Epithelial cell of proximal tubule (primary cell): Measurements from ENCODE around the gene GPATCH2L. TPM values are rescaled to one million over a fixed set of nuclear protein-coding genes. Genes with fewer than 3 reads are reported as not detected.

ENCODE experiments used
- DNase-seq: peaks from one replicate; pipeline ENCODE4 v3.0.0-alpha.2; 2011; ENCODE audit warnings: low read depth
- H3K4me3 ChIP-seq: 2 replicates; pipeline ENCODE4 v1.5.1; 2011; ENCODE audit warnings: low read depth, mild to moderate bottlenecking, low read length
- total RNA-seq: library from RNA; depleted of rRNA; stranded (reverse); fragments of >200 nt; gene quantifications from 2 replicates; pipeline ENCODE4 v1.2.3, GENCODE V29; 2015
- TF ChIP-seq, protein P1 (sequence below): conservative IDR thresholded peaks from 2 replicates; pipeline ENCODE4 v1.5.1; 2012; ENCODE audit warnings: low read depth, mild to moderate bottlenecking, low read length

GPATCH2L gene
- 25.4 and 44.2 TPM in 2 replicates for total RNA-seq

DNA sequence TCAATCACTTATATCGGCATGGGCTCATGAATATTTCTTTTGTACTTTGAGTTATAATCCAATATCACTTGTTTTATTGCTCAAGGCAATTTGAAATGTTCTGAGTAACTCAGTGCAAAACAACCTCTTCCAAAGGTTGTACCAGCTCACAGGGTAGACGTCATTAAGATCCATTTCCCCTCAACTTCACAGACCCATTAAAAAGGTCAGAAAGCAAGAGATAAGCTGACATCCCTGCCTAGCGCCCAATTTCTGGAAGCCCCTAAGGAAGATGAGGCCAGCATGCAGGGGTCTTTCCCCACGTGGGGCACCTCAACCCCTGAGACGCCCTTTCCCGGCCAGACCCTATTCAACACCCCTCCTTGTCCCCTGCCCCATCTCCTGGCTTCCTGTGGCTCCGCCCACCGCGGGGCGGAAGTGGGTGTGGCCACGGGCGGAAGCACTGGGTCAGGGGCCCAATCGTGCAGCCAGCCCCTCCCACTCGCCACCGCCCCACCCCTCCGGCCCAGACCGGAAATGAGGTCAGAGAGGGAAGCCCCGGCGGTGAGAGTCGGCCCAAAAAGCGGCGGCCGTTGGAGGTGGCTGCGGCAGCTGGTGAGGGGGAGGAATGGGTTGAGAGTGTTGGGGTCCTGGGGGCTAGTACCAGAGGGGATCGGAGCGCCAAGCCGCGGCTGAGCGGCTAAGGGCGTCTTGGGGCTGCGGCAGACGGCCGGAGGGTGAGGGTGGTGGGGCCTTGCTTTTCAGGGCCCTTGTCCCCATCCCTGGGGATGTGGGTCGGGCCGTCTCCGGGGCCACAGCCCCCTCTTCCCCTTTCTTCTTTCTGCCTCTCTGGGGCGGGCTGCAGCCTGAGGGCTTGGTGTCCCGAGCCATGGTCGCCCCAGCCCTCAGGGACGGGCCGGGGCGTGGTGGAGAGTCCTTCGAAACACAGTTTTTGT, at the start of gene GPATCH2L:
TSS of gene GPATCH2L (plus strand) at position 525 of the 935 bp plus-strand sequence. CDS start 2,442 bp downstream, outside the sequence.
- TF ChIP-seq, protein P1, sequence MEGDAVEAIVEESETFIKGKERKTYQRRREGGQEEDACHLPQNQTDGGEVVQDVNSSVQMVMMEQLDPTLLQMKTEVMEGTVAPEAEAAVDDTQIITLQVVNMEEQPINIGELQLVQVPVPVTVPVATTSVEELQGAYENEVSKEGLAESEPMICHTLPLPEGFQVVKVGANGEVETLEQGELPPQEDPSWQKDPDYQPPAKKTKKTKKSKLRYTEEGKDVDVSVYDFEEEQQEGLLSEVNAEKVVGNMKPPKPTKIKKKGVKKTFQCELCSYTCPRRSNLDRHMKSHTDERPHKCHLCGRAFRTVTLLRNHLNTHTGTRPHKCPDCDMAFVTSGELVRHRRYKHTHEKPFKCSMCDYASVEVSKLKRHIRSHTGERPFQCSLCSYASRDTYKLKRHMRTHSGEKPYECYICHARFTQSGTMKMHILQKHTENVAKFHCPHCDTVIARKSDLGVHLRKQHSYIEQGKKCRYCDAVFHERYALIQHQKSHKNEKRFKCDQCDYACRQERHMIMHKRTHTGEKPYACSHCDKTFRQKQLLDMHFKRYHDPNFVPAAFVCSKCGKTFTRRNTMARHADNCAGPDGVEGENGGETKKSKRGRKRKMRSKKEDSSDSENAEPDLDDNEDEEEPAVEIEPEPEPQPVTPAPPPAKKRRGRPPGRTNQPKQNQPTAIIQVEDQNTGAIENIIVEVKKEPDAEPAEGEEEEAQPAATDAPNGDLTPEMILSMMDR, result no peak

DNA sequence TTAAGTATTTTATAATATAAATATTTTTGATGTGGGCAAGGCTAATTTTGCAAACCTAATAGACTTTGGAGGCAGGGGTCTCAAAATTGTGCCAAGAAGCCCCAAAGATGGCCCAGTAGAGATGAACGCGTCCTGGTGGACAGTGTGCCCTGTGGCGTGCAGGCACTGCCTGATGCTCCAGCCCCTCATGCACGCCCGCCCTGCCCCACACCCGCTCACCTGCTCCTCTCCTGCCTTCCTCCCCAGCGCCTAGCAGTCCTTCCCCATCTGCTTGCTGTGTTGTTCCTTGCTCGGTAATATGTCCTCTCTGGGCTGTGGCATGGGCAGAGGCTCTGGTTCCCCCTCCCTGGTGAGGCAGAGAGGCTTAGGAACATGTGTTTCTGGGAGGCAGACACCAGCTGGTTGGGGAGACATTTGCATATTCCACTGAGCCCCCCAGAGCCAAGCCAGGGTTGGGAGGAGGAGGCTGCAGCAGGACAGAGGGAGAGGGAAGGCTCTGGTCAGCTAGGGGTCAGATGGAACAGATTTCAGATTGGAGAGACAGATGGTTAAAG, 46.8 kb upstream of the GPATCH2L start:
- H3K4me3 ChIP-seq, result no peak overlapping the region
- no peak for DNase-seq
- TF ChIP-seq, protein P1, result no peak

More for the DNA sequence above, at the start of gene GPATCH2L:
- DNase-seq, result no peak
- peak within 1 kb of the TSS; percentile 99 for H3K4me3 ChIP-seq

- TF ChIP-seq, protein P1, result no peak
- H3K4me3 ChIP-seq, result no peak overlapping the region
- no peak for DNase-seq
Observed at GRCh38 chr14:76106188-76106587, 45.5 kb upstream of the GPATCH2L start.

DNA sequence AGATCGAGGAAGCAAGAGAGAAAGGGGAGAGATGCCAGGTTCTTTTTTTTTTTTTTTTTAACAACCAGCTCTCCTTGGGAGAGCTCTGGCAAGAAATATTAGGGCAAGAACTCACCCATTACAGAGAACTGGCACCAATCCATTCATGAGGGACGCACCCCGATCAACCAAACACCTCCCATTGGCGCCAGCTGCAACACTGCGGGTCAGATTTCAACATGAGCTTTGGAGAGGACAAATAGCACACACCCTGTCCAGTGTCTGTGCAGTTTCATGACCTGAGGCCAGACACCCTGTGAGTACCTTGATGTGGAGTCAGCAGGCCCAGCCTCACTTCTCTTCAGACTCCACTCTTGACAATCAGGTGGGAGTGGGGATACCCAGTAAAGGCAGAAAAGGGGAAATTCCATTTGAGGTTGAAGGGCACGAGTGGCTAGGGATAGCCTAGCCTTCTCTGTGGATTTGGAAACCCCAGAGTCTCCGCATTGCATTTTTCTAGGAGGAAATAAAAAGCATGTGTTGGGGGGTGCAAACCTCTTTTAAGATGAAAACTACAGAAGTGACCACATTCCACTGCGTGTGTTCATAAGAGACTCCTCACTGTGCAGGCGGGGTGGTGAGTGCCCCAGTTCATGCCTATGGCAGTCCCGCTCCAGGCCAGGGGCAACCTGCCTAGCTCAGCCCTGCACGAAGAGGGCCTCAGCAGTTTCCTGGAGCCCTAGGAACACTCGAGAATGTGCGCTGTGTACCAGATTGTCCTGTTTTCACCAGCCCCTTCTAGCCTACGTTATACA, 42.4 kb upstream of the GPATCH2L start:
- TF ChIP-seq, protein P1, result no peak
- DNase-seq, result no peak
- H3K4me3 ChIP-seq, result no peak overlapping the region

- no peak for DNase-seq
- TF ChIP-seq, protein P1, result no peak
- no peak overlapping the region for H3K4me3 ChIP-seq
Observed at GRCh38 chr14:76112889-76113624, 38.7 kb upstream of the GPATCH2L start.

DNA sequence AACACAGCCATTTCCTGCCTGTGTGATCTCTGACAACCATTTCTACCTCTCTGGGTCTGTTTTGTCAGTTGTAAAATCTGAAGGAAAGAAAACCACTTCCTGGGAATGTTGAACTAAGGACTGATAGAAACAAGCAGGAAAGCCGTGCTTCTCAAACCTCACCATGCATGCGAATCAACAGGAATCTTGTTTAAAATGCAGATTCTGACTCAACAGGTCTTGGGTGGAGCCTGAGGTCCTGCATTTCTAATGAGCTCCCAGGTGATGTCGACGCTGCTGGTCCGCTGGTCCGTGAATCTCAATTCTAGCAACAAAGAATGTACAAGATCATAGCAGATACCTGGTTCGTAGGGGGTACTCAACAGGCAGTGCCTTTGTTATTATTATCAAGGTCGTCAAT, 38.0 kb upstream of the GPATCH2L start:
- DNase-seq, result no peak
- H3K4me3 ChIP-seq, result no peak overlapping the region
- TF ChIP-seq, protein P1, result no peak
